H1 (cell line): ENCODE data around the gene MDM1. TPM values are rescaled to one million over a fixed set of nuclear protein-coding genes. Genes with fewer than 3 reads are reported as not detected.

ENCODE experiments used
- CTCF ChIA-PET: fragments of 300-600 bp; sonication (Branson Sonifier 250); formaldehyde crosslinking; loops from one replicate; lab custom pipeline; 2021; ENCODE audit not compliant: partially characterized antibody; lab: Charles Lee
- POLR2A ChIA-PET: fragments of 300-600 bp; sonication (Branson Sonifier 250); formaldehyde crosslinking; loops from one replicate; lab custom pipeline; 2021; ENCODE audit warnings: inconsistent platforms; ENCODE audit not compliant: partially characterized antibody; lab: Charles Lee
- DNase-seq, 2 experiments: peaks; one replicate each; pipeline versions ENCODE4 v3.0.0 to v3.0.0-alpha.2; 2010 to 2022; ENCODE audit warnings: low spot score in 2 of 2, low read depth in 1 of 2, mixed read lengths in 1 of 2
- FAIRE-seq: peaks from 2 replicates; lab custom pipeline; 2011; peaks lifted over from hg19 to GRCh38; lab: Jason Lieb, UNC
- H2AFZ ChIP-seq: 2 replicates; pipeline ENCODE4 v1.8.1; 2012; ENCODE audit warnings: low read length, inconsistent platforms
- H2AK5ac ChIP-seq: 2 replicates; pipeline ENCODE4 v1.6.1; 2013; ENCODE audit warnings: low read depth, low read length
- H2BK120ac ChIP-seq: replicated peaks from 2 replicates; pipeline ENCODE3; 2013; ENCODE audit warnings: low read depth, low read length, inconsistent platforms
- H2BK12ac ChIP-seq: 2 replicates; pipeline ENCODE4 v1.6.1; 2013; ENCODE audit warnings: low read depth, low read length
- H2BK15ac ChIP-seq: 2 replicates; pipeline ENCODE4 v1.6.1; 2013; ENCODE audit warnings: low read length
- H2BK20ac ChIP-seq: 2 replicates; pipeline ENCODE4 v1.6.1; 2013; ENCODE audit warnings: low read length
- H2BK5ac ChIP-seq: 2 replicates; pipeline ENCODE4 v1.6.1; 2013; ENCODE audit warnings: low read depth, low read length
- H3K14ac ChIP-seq: 2 replicates; pipeline ENCODE4 v1.6.1; 2013; ENCODE audit warnings: inconsistent platforms; ENCODE audit not compliant: insufficient read length
- H3K18ac ChIP-seq: 2 replicates; pipeline ENCODE4 v1.6.1; 2013; ENCODE audit warnings: low read length; ENCODE audit errors: extremely low read depth
- H3K23ac ChIP-seq: 2 replicates; pipeline ENCODE4 v1.6.1; 2013; ENCODE audit warnings: inconsistent platforms; ENCODE audit not compliant: insufficient read length
- H3K23me2 ChIP-seq: 2 replicates; pipeline ENCODE4 v1.6.1; 2013; ENCODE audit warnings: low read depth, low read length
- H3K27ac ChIP-seq: 2 replicates; pipeline ENCODE4 v1.6.1; 2011; ENCODE audit warnings: low read depth, low read length, inconsistent platforms
- H3K27me3 ChIP-seq, 4 experiments: replicated peaks in 1 of 4; 1 replicate in 1 of 4; 2 replicates in 3 of 4; pipeline versions ENCODE4 v1.6.1 to v1.8.1; 2011 to 2013; ENCODE audit warnings: low read length in 3 of 4, mild to moderate bottlenecking in 3 of 4, inconsistent platforms in 2 of 4, mixed read lengths in 2 of 4, moderate library complexity in 1 of 4; ENCODE audit not compliant: control insufficient read depth in 3 of 4, insufficient read depth in 3 of 4; ENCODE audit errors: extremely low read depth in 1 of 4
- H3K36me3 ChIP-seq, 4 experiments: 2 replicates each; pipeline versions ENCODE4 v1.6.1 to v1.8.1; 2011 to 2013; ENCODE audit warnings: mild to moderate bottlenecking in 4 of 4, low read length in 3 of 4, moderate library complexity in 2 of 4, control low read depth in 1 of 4, inconsistent platforms in 1 of 4; ENCODE audit not compliant: insufficient read depth in 4 of 4, control insufficient read depth in 2 of 4
- H3K4ac ChIP-seq: replicated peaks from 2 replicates; pipeline ENCODE3; 2013; ENCODE audit warnings: low read length, low read depth, mixed read lengths, inconsistent platforms; ENCODE audit not compliant: insufficient read length
- H3K4me1 ChIP-seq, 4 experiments: replicated peaks in 1 of 4; 1 replicate in 1 of 4; 2 replicates in 3 of 4; pipeline versions ENCODE4 v1.6.1 to v1.8.1; 2011 to 2013; ENCODE audit warnings: low read length in 3 of 4, inconsistent platforms in 2 of 4, mixed read lengths in 1 of 4; ENCODE audit not compliant: insufficient read depth in 4 of 4, control insufficient read depth in 3 of 4
- H3K4me2 ChIP-seq, 2 experiments: 2 replicates each; pipeline versions ENCODE4 v1.6.1 to v1.8.1; 2011 to 2013; ENCODE audit warnings: low read depth in 2 of 2, low read length in 2 of 2, control low read depth in 1 of 2, inconsistent platforms in 1 of 2, mild to moderate bottlenecking in 1 of 2; ENCODE audit not compliant: insufficient read depth in 1 of 2
- H3K4me3 ChIP-seq, 4 experiments: fragments of 200-600, 300-600 bp in 1 of 4; sonication (generic), shearing (Covaris generic), sonication (Bioruptor Twin) in 1 of 4; 2 replicates each; pipeline versions ENCODE4 v1.5.1 to v1.8.1; 2011 to 2016; ENCODE audit warnings: low read length in 4 of 4, low read depth in 3 of 4, control low read depth in 2 of 4, inconsistent platforms in 2 of 4, mild to moderate bottlenecking in 2 of 4, mixed read lengths in 1 of 4, moderate library complexity in 1 of 4; ENCODE audit not compliant: insufficient read depth in 2 of 4; ENCODE audit errors: extremely low read depth in 1 of 4
- H3K56ac ChIP-seq: replicated peaks from 2 replicates; pipeline ENCODE3; 2013; ENCODE audit warnings: low read depth, mild to moderate bottlenecking, mixed read lengths, low read length, inconsistent platforms; ENCODE audit not compliant: insufficient read length
- H3K79me1 ChIP-seq: 2 replicates; pipeline ENCODE4 v1.6.1; 2013; ENCODE audit warnings: low read depth, low read length, control low read depth
- H3K79me2 ChIP-seq, 2 experiments: 2 replicates each; pipeline versions ENCODE4 v1.6.1 to v1.8.1; 2012 to 2013; ENCODE audit warnings: low read length in 2 of 2, mild to moderate bottlenecking in 2 of 2, inconsistent platforms in 1 of 2; ENCODE audit not compliant: insufficient read depth in 2 of 2, control insufficient read depth in 1 of 2
- H3K9ac ChIP-seq, 4 experiments: replicated peaks in 1 of 4; 1 replicate in 1 of 4; 2 replicates in 3 of 4; pipeline versions ENCODE4 v1.6.1 to v1.8.1; 2011 to 2013; ENCODE audit warnings: low read depth in 3 of 4, low read length in 3 of 4, control low read depth in 2 of 4, mild to moderate bottlenecking in 2 of 4, moderate library complexity in 2 of 4, inconsistent platforms in 1 of 4; ENCODE audit errors: extremely low read depth in 1 of 4
- H3K9me3 ChIP-seq, 2 experiments: 2 replicates each; pipeline versions ENCODE4 v1.6.1 to v1.8.1; 2012 to 2013; ENCODE audit warnings: mild to moderate bottlenecking in 2 of 2, moderate library complexity in 2 of 2, control low read depth in 1 of 2, inconsistent platforms in 1 of 2, low read depth in 1 of 2, low read length in 1 of 2, mixed read lengths in 1 of 2; ENCODE audit not compliant: insufficient read depth in 2 of 2
- H4K20me1 ChIP-seq, 2 experiments: replicated peaks in 1 of 2; 2 replicates each; pipeline versions ENCODE3 to v1.8.1; 2011 to 2013; ENCODE audit warnings: inconsistent platforms in 2 of 2, low read length in 2 of 2, mild to moderate bottlenecking in 1 of 2; ENCODE audit not compliant: insufficient read depth in 2 of 2, control insufficient read depth in 1 of 2
- H4K5ac ChIP-seq: 2 replicates; pipeline ENCODE4 v1.6.1; 2013; ENCODE audit warnings: low read length, low read depth, mixed read lengths, inconsistent platforms; ENCODE audit not compliant: insufficient read length
- H4K8ac ChIP-seq: 2 replicates; pipeline ENCODE4 v1.8.0; 2013; ENCODE audit warnings: mild to moderate bottlenecking, moderate library complexity, low read length, inconsistent platforms; ENCODE audit not compliant: insufficient read depth; ENCODE audit errors: extremely low read depth
- H4K91ac ChIP-seq: replicated peaks from 2 replicates; pipeline ENCODE3; 2013; ENCODE audit warnings: low read length, mixed read lengths, inconsistent platforms; ENCODE audit not compliant: insufficient read length
- BACH1 ChIP-seq: IDR thresholded peaks from 2 replicates; pipeline ENCODE4 v1.6.1; 2012; ENCODE audit warnings: low read length, improper control_type of control experiment
- CHD1 ChIP-seq: IDR thresholded peaks from 2 replicates; pipeline ENCODE4 v1.6.1; 2012; ENCODE audit warnings: low read depth, low read length, improper control_type of control experiment
- FOSL1 ChIP-seq: IDR thresholded peaks from 2 replicates; pipeline ENCODE4 v1.6.1; 2011; ENCODE audit warnings: mild to moderate bottlenecking, low read depth, low read length, moderate library complexity; ENCODE audit not compliant: insufficient read depth
- HDAC2 ChIP-seq, 2 experiments: fragments of 300-600 bp in 1 of 2; sonication (generic) in 1 of 2; IDR thresholded peaks; 2 replicates each; pipeline ENCODE4 v1.6.1; 2011 to 2012; ENCODE audit warnings: low read depth in 2 of 2, low read length in 2 of 2, mild to moderate bottlenecking in 2 of 2, moderate library complexity in 2 of 2, borderline replicate concordance in 1 of 2, inconsistent platforms in 1 of 2
- KDM5A ChIP-seq: fragments of 200-600 bp; IDR thresholded peaks from 2 replicates; pipeline ENCODE4 v1.7.1; 2012; ENCODE audit warnings: mild to moderate bottlenecking, low read length, inconsistent platforms, mixed read lengths
- RFX5 ChIP-seq: IDR thresholded peaks from 2 replicates; pipeline ENCODE4 v1.6.1; 2011; ENCODE audit warnings: low read depth, low read length, improper control_type of control experiment, borderline replicate concordance
- SIX5 ChIP-seq: IDR thresholded peaks from 2 replicates; pipeline ENCODE4 v1.6.1; 2011; ENCODE audit warnings: mild to moderate bottlenecking, low read depth, low read length
- SP1 ChIP-seq: IDR thresholded peaks from 2 replicates; pipeline ENCODE4 v1.6.1; 2011; ENCODE audit warnings: low read depth, low read length
- SP2 ChIP-seq: IDR thresholded peaks from 2 replicates; pipeline ENCODE4 v1.6.1; 2012; ENCODE audit warnings: mild to moderate bottlenecking, low read length, inconsistent platforms
- SP4 ChIP-seq: IDR thresholded peaks from 2 replicates; pipeline ENCODE4 v1.6.1; 2012; ENCODE audit warnings: low read length, inconsistent platforms
- TCF12 ChIP-seq: IDR thresholded peaks from 2 replicates; pipeline ENCODE4 v1.6.1; 2011; ENCODE audit warnings: low read depth, mild to moderate bottlenecking, low read length
- TEAD4 ChIP-seq: IDR thresholded peaks from 2 replicates; pipeline ENCODE4 v1.6.1; 2012; ENCODE audit warnings: low read depth, low read length, inconsistent platforms, mixed read lengths
- WGBS, 2 experiments: shearing (Covaris generic) in 1 of 2; methylation state at CpG; one replicate each; pipeline versions ENCODE4 v1.1.6 to v1.1.7; 2013 to 2015; ENCODE audit warnings: low lambda C conversion rate in 2 of 2, mixed read lengths in 2 of 2, inconsistent platforms in 1 of 2, low coverage in 1 of 2, missing lambda C conversion rate in 1 of 2; ENCODE audit not compliant: insufficient replicate concordance in 2 of 2, insufficient coverage in 1 of 2, insufficient read length in 1 of 2; ENCODE audit errors: extremely low coverage in 1 of 2, missing lambda C conversion rate in 1 of 2; 5-methylcytosine and 5-hydroxymethylcytosine counted together
- polyA plus RNA-seq, 7 experiments: library from polyadenylated mRNA; depleted of rRNA in 3 of 7; stranded (reverse) in 5 of 7; unstranded in 2 of 7; fragments of >200 nt in 5 of 7; fragments of 200-250 nt in 2 of 7; gene quantifications; 1 replicate in 5 of 7; 2 replicates in 1 of 7; 4 replicates in 1 of 7; pipeline versions ENCODE4 v1.2.1 to v1.2.3, GENCODE V29; 2011 to 2013; ENCODE audit warnings: missing spikeins in 2 of 7, mixed read lengths in 2 of 7
- total RNA-seq: library from RNA; stranded (reverse); fragmentation: NEBNext Ultra II Directional; extraction: Animal tissue kit (Norgen Biotek cat#: 25700); gene quantifications from 2 replicates; pipeline ENCODE4 v1.2.1, GENCODE V29; 2021

Gene MDM1
- total and polyA plus RNA-seq, 2 of the 8 experiments (the other 6 are each of a cell fraction or from before 2014, with no cell fraction given): 3.1 to 10.7 TPM

GRCh38 chr12:68374307-68374982 lies 42.3 kb upstream of the MDM1 start:
- DNase-seq: no peak
- no peak overlapping the region for H2BK20ac ChIP-seq
- no peak overlapping the region for H3K4me2 ChIP-seq
- no peaks in the 10 kb centered on the region for H4K20me1 ChIP-seq
- no peak overlapping the region for H3K56ac ChIP-seq
- H2BK5ac ChIP-seq: no peak overlapping the region
- H3K4ac ChIP-seq: no peak overlapping the region
- no peak overlapping the region for H2BK12ac ChIP-seq
- no peak overlapping the region for H3K23ac ChIP-seq
- POLR2A ChIA-PET: interaction anchor here (1.2 kb wide), 1 partner anchor 100 kb away, joined by 3 read pairs; no protein-coding TSS in a partner anchor
- no peaks in the 10 kb centered on the region for H3K36me3 ChIP-seq
- no peak overlapping the region for H2AK5ac ChIP-seq
- no peak overlapping the region for H2AFZ ChIP-seq
- H3K9ac ChIP-seq: no peak overlapping the region
- CTCF ChIA-PET: interaction anchor here (0.8 to 1.2 kb wide), 2 partner anchors 15 to 39 kb away, joined by 3 read pairs; no protein-coding TSS in a partner anchor
- H3K23me2 ChIP-seq: no peaks in the 10 kb centered on the region; the same call in 1 of the 2 replicates
- H3K27me3 ChIP-seq: no peaks in the 10 kb centered on the region
- H3K79me2 ChIP-seq: no peaks in the 10 kb centered on the region
- no peak overlapping the region for H3K4me3 ChIP-seq
- H3K18ac ChIP-seq: no peak overlapping the region
- no peak overlapping the region for H4K91ac ChIP-seq
- H4K8ac ChIP-seq: no peak overlapping the region; the same call in 1 of the 2 replicates
- H2BK120ac ChIP-seq: no peak overlapping the region
- no peaks in the 10 kb centered on the region for H3K9me3 ChIP-seq
- no peak for TF ChIP-seq TEAD4
- no peak for TF ChIP-seq CHD1
- TF ChIP-seq HDAC2 (IDR thresholded peaks at IDR 0.05; ENCODE audit: borderline replicate concordance in 1 of 2, low read depth in 2 of 2, low read length in 2 of 2): no peak
- no peak for TF ChIP-seq SP1
- TF ChIP-seq KDM5A: no peak
- no peak for TF ChIP-seq BACH1
- no peak for TF ChIP-seq SP4
- no peak for TF ChIP-seq SP2
- TF ChIP-seq TCF12: no peak
- TF ChIP-seq FOSL1: no peak
- TF ChIP-seq SIX5: no peak
- no peak for TF ChIP-seq RFX5
- no peak overlapping the region for H3K14ac ChIP-seq
- peaks cover 0 to 11% (median 1%) of the 10 kb centered on the region in 4 experiments; a peak in 3 of 7 replicates for H3K4me1 ChIP-seq
- 86% methylated on average over 10 of the region's 10 CpGs; no CpG with 5 or more reads in 1 of the 2 experiments for WGBS, 2 experiments
- H4K5ac ChIP-seq: no peak overlapping the region
- no peak overlapping the region for H2BK15ac ChIP-seq
- FAIRE-seq: no peak
- no peak overlapping the region for H3K27ac ChIP-seq
- no peaks in the 10 kb centered on the region for H3K79me1 ChIP-seq
